NK-92 treated with Interleukin-12 subunit alpha and Interleukin-12 subunit beta, amount 100 ng/mL, for 24 hours (cell line): ENCODE results near the gene ADGRG1.

Experiments used
- DNase-seq: peaks from one replicate; lab custom pipeline; 2025; lab: John Stamatoyannopoulos, UW

Gene ADGRG1

GRCh38 chr16:57620335-57621231 lies 7.8 kb upstream of the ADGRG1 start:
- DNase-seq, result no peak

GRCh38 chr16:57621521-57622271 lies 6.7 kb upstream of the ADGRG1 start:
- no peak for DNase-seq

- no peak for DNase-seq
Measured at GRCh38 chr16:57622361-57623250, 5.8 kb upstream of the ADGRG1 start.

DNA sequence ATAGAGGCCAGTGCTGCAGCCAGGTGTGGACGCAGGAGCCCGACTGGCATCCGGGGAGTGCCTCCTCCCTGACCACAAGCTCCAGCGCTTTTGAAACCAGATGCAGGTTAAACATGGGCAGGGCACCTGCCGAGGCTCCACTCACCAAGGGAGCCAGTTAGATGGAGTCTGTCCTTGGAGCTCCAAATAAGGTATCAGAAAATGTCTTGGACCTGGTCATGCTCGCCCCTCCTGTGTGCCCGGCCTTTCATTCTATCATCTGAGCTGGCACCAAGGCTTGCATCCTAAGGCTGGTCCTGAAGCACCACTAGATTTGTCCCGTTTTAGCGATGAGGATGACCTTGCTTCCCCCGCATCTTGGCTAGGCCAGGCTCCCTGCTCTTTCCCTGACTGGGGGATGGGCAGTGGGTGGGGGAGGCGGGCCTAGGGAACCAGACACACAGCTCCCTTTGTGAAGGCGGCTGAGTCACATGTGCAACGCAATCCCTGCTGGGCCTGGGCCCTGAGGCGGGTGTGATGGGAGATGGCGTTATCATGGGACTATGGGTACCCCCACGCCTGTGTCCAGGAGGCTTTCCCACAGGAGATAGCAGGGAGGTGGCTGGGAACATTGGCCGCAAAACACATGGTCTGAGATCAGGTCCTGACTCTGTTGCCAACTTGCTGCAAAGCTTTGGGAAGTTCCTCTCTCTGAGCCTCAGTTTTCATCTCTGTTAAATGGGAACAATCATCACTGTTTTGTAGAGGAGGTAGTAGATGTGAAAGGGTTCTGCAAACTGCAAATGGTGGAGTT lies 5.0 kb upstream of the ADGRG1 start:
- no peak for DNase-seq

DNA sequence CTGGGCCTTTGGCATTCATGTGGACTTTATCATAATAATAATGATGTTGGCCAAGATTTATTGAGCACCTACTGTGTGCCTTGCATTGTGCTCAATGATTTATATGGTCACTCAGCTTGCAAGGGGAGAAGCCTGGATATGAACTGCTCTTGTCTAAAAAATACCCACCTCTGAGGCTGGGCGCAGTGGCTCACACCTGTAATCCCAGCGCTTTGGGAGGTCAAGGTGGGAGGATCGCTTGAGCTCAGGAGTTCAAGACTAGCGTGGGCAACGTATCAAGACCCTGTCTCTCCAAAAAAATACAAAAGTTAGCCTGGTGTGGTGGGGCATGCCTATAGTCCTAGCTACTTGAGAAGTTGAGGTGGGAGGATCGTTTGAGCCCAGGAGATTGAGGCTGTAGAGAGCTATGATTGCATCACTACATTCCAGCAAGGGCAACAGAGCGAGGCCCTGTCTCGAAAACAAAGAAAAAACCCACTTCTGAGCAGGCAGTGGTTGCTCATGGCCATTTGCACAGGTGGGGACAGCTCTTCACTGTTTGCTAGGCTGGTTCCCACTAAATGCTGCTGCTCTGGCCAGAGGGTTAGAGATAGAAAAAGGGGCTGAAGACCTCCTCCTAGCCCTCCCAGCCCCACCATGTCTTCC lies 4.3 kb upstream of the ADGRG1 start:
- no peak for DNase-seq

- DNase-seq, result no peak
Measured at GRCh38 chr16:57624806-57625500, 3.5 kb upstream of the ADGRG1 start.

GRCh38 chr16:57626420-57627170 lies 1.8 kb upstream of the ADGRG1 start:
- no peak for DNase-seq

DNA sequence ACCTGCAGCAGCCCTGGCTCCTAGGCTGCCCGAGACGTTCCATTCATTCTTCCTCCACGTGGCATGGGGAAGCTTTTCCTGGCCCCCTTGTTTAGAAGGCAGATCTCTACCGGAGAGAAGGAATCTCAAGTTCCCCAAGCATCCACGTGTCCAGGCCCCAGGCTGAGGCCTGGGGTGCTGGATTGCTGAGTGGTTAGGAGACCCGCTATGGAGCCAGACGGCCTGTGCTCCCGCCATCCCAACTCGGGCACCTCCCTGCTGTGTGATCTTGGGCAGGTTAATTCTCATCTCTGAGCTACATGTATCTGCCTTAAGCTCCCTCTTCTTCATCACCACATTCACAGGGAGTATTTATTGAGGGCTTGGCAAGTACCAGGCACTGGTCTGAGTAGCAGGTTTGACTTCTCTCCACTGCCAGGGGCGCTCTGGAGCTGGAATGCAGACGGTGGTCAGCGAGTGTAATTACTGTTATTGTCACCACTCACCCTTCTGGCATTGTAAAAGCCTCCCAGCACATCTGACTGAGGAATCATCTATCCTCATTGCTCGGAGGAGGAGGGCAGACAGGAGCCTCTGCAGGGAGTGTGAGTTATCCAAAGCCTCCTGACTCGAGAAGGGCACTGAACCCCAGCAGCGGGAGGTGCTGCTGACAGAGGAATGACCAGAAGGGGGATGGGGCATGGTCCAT lies 1.1 kb upstream of the ADGRG1 start:
- DNase-seq, result no peak

GRCh38 chr16:57628783-57629293 lies 408 bp downstream of the ADGRG1 start:
- no peak for DNase-seq

DNA sequence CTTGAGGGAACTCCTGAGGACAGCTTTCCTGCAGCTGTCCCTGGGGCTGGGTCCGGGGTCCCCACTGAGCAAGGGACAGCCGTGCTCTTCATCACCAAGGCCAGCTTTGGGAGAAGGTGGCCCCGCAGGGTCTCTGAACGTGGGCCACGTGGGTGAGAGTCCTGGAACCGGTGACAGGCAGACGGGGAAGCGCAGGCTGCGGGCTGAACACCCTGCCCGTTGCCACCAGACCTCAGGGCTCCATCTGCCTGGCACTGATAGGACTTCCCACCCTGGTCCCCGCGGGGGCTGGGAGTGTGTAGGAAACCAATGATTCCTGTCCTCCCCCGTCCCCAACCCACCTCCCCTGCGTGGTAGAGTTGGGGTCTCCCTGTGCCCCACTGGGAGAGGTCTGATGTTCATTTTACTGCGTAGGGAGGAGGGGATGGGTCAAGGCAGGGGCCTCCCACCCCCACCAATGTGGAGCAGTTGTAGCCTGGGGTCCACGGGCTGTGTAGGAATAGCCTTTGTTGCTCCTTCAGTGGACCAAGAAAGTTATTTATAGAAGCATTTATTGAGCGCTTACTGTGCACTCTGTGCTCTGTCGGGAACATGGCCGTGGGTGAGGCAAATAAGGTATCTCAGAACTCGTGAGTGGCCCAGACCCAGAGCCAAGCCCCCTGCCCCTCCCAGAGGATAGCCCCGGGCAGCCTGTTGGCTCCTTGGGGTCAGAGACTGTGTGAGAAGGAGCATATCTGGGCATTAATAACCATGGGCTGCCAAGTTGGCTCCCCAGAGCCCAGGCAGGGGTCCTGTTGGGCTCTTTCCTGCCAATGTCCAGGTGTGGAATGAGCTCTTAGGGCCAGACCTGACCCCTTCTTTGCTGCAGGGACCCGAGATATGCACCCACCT lies 1.3 kb downstream of the ADGRG1 start:
- DNase-seq, result no peak

GRCh38 chr16:57630407-57630797 lies 2.0 kb downstream of the ADGRG1 start:
- no peak for DNase-seq

DNA sequence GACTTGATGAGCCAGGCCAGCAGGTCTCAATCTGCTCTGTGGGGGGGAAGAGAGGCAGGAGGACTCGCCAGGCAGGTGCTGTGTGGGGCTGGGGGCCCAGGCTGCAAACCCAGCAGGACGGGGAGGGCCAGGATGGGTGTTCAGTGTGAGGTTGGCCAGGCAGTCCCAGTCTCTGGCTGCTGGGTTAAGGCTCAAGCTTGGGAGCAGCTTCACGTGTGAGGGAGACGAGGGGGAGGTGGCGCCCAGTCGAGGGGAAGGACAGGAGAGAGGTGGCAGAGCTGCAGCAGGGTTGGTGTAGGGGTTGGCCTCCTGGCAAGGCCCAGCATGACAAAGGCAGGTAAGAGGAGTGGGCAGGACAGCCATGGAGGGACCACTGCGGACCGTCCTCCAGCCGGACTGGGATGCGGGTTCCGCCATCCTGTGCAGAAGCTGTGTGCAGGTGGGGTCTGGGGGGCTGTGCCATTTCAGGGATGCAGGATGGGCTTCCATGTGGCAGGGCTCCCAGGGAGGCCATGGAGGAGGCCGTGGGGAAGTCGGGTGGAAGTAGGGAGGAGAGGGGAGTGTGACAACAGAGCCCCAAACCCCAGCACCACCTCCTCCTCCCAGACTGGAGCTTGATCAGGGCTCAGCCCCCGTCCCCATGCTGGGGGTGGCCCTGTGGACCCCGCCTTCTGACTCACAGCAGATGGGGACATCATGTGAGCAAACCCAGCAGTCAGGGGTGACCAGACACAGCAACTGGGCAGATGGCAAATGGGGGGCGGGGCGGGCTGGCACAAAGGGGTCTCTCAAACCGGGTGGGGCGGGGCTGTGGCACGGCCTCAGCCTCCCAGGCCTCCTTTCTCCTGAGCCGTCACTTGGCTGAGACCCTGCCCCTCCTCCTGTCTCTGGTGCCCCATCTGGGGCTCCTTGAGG lies 2.8 kb downstream of the ADGRG1 start:
- DNase-seq, result no peak

DNA sequence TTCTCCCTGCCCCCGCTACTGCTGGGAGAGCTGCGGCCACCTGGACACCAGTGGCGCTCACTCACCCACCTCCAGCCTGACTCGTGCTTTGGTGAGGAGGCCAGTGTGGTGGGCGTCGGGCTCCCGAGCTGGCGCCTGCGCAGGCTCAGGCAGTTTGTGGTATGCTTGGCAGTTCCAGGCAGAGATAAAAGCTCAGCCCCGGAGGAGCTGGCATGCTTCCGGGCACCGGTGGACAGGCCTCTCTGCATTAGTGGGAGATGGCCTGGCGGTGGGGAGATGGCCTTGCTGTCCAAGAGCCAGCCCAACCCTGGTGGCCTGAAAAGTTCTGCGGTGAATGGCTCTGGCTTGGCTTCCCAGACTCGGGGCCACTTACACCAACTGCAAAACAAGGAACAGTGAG lies 4.1 kb downstream of the ADGRG1 start:
- DNase-seq, result no peak

- DNase-seq, result no peak
Measured at GRCh38 chr16:57633383-57634064, 5.1 kb downstream of the ADGRG1 start.

- DNase-seq, result no peak
Measured at GRCh38 chr16:57634171-57634570, 5.7 kb downstream of the ADGRG1 start.
